Stimulated activated CD4-positive, alpha-beta T cell treated with anti-CD3 and anti-CD28 coated beads, Interleukin-1b, Interleukin-23, amount 100 ng/mL, for 4 hours (primary cell): ENCODE data around the gene GRAPL.
"Not testable (repeated sequence)": the region's sequence is repeated elsewhere in the genome, so short reads cannot be mapped to it uniquely, and the experiment has no call there.

Source experiments
- DNase-seq, 2 donors: peaks; one replicate each; pipeline ENCODE4 v3.0.0-alpha.2; 2020; ENCODE audit warnings: low read depth in 2 of 2

GRAPL gene

GRCh38 chr17:19188870-19189708 is 61.7 kb downstream of the GRAPL start:
- DNase-seq, result not testable (repeated sequence)

GRCh38 chr17:19189781-19190405 is 62.5 kb downstream of the GRAPL start:
- not testable (repeated sequence) for DNase-seq

- DNase-seq, result peak in 1 of 2 donors; percentile 11
These were observed 69.2 kb downstream of the GRAPL start for GRCh38 chr17:19196382-19197204.

- not testable (repeated sequence) for DNase-seq
These were observed 75.1 kb downstream of the GRAPL start for GRCh38 chr17:19202448-19202847.

- not testable (repeated sequence) for DNase-seq
These were observed 76.0 kb downstream of the GRAPL start for GRCh38 chr17:19203429-19203828.
